GM12878 (cell line): ENCODE measurements around the gene AFF1. TPM values are rescaled to one million over a fixed set of nuclear protein-coding genes. Genes with fewer than 3 reads are reported as not detected.
A peak's percentile ranks its signal among the peaks of the same experiment; 100 is the strongest.

ENCODE experiments used
- CBX3 ChIP-seq: fragments of 200-600 bp; sonication (generic); IDR thresholded peaks from 2 replicates; pipeline ENCODE4 v1.6.1; 2016; ENCODE audit warnings: low read depth, borderline replicate concordance
- CBX5 ChIP-seq: sonication (generic); IDR thresholded peaks from 2 replicates; pipeline ENCODE4 v1.6.1; 2016; ENCODE audit warnings: low read depth, moderate library complexity, mild to moderate bottlenecking, inconsistent platforms
- CHD1 ChIP-seq: IDR thresholded peaks from 2 replicates; pipeline ENCODE4 v1.6.1; 2012; ENCODE audit warnings: low read depth, low read length, improper control_type of control experiment
- CREB1 ChIP-seq: IDR thresholded peaks from 2 replicates; pipeline ENCODE4 v1.6.1; 2012; ENCODE audit warnings: low read depth, mild to moderate bottlenecking, inconsistent platforms
- DPF2 ChIP-seq: fragments of 450-650 bp; IDR thresholded peaks from 2 replicates; pipeline ENCODE4 v1.6.1; 2017; ENCODE audit warnings: mild to moderate bottlenecking
- HDAC2 ChIP-seq: fragments of 200-600 bp; sonication (generic); IDR thresholded peaks from 2 replicates; pipeline ENCODE4 v1.6.1; 2017
- JUNB ChIP-seq: IDR thresholded peaks from 2 replicates; pipeline ENCODE4 v1.6.1; 2016; ENCODE audit warnings: antibody characterized with exemption, mild to moderate bottlenecking
- JUND ChIP-seq: IDR thresholded peaks from 2 replicates; pipeline ENCODE4 v1.6.1; 2012; ENCODE audit warnings: low read depth, mild to moderate bottlenecking, low read length, improper control_type of control experiment, moderate library complexity
- KDM1A ChIP-seq: fragments of 200-600 bp; sonication (generic); IDR thresholded peaks from 2 replicates; pipeline ENCODE4 v1.6.1; 2016; ENCODE audit warnings: borderline replicate concordance
- NBN ChIP-seq: fragments of 450-650 bp; IDR thresholded peaks from 2 replicates; pipeline ENCODE4 v1.6.1; 2016
- PAX5 ChIP-seq: IDR thresholded peaks from 2 replicates; pipeline ENCODE4 v1.6.1; 2011; ENCODE audit warnings: low read depth, low read length, borderline replicate concordance
- REST ChIP-seq: IDR thresholded peaks from 2 replicates; pipeline ENCODE4 v1.6.1; 2012; ENCODE audit warnings: mild to moderate bottlenecking, low read depth, low read length
- SUZ12 ChIP-seq: fragments of 200-600 bp; sonication (generic); IDR thresholded peaks from one replicate; pipeline ENCODE4 v1.6.1; 2018; ENCODE audit warnings: antibody characterized with exemption, mild to moderate bottlenecking; ENCODE audit not compliant: unreplicated experiment
- TAF1 ChIP-seq: IDR thresholded peaks from 2 replicates; pipeline ENCODE4 v1.6.1; 2011; ENCODE audit warnings: mild to moderate bottlenecking, low read depth, low read length, borderline replicate concordance
- TCF12 ChIP-seq: IDR thresholded peaks from 2 replicates; pipeline ENCODE4 v1.6.1; 2011; ENCODE audit warnings: low read depth, mild to moderate bottlenecking, low read length
- ZNF687 ChIP-seq: fragments of 450-650 bp; IDR thresholded peaks from 2 replicates; pipeline ENCODE4 v1.6.1; 2017; ENCODE audit warnings: mild to moderate bottlenecking, moderate library complexity
- ZSCAN29 ChIP-seq: fragments of 450-650 bp; IDR thresholded peaks from 2 replicates; pipeline ENCODE4 v1.6.1; 2017; ENCODE audit warnings: mild to moderate bottlenecking, moderate library complexity
- polyA plus RNA-seq, 11 experiments: library from polyadenylated mRNA; depleted of rRNA in 4 of 11; unstranded in 6 of 11; stranded (reverse) in 5 of 11; fragments of >200 nt; fragmentation: Nextera tagmentation in 4 of 11; fragmentation: Illumina TruSeq in 1 of 11; extraction: Ambion mirVana in 4 of 11; extraction: Trizol in 1 of 11; gene quantifications; 1 replicate in 1 of 11; 2 replicates in 10 of 11; pipeline versions ENCODE4 v1.2.1 to v1.2.3, GENCODE V29; 2011 to 2016; ENCODE audit warnings: inconsistent platforms in 2 of 11, missing spikeins in 2 of 11, low read depth in 1 of 11
- total RNA-seq, 4 experiments: library from RNA; depleted of rRNA in 3 of 4; stranded (reverse); fragments of >200 nt in 3 of 4; fragmentation: Illumina TruSeq in 1 of 4; extraction: Trizol in 1 of 4; gene quantifications; 2 replicates each; pipeline versions ENCODE4 v1.2.1 to v1.2.3, GENCODE V29; 2013 to 2021
- TF ChIP-seq, protein P1 (sequence below): fragments of 150-350 bp; IDR thresholded peaks from 2 replicates; pipeline ENCODE4 v1.6.1; 2016; ENCODE audit warnings: low read depth, low read length
- TF ChIP-seq, protein P2 (sequence below): fragments of 150-350 bp; IDR thresholded peaks from 2 replicates; pipeline ENCODE4 v1.6.1; 2014; ENCODE audit warnings: mild to moderate bottlenecking, low read depth, low read length

Gene AFF1
- total and polyA plus RNA-seq, 10 of the 15 experiments (the other 5 are each of a cell fraction or from before 2014, with no cell fraction given): 3.5 to 56.1 (median 21.5) TPM

GRCh38 chr4:87026800-87027495 is 92.1 kb downstream of the AFF1 start (continued):
- TF ChIP-seq REST: no peak
- TF ChIP-seq JUND: no peak
- peak; percentile 41; the same call in 1 of the 2 replicates for TF ChIP-seq CREB1
- TF ChIP-seq ZNF687: peak; percentile 88
- TF ChIP-seq NBN: peak; percentile 78; the same call in 1 of the 2 replicates
- TF ChIP-seq TCF12: peak; percentile 82
- TF ChIP-seq KDM1A: no peak
- no peak; the same call in none of the 2 replicates for TF ChIP-seq JUNB
- TF ChIP-seq CBX3: no peak
- peak; percentile 89; the same call in 1 of the 2 replicates for TF ChIP-seq CBX5
- TF ChIP-seq DPF2: peak; percentile 75
- no peak for TF ChIP-seq HDAC2
- TF ChIP-seq, protein P1, sequence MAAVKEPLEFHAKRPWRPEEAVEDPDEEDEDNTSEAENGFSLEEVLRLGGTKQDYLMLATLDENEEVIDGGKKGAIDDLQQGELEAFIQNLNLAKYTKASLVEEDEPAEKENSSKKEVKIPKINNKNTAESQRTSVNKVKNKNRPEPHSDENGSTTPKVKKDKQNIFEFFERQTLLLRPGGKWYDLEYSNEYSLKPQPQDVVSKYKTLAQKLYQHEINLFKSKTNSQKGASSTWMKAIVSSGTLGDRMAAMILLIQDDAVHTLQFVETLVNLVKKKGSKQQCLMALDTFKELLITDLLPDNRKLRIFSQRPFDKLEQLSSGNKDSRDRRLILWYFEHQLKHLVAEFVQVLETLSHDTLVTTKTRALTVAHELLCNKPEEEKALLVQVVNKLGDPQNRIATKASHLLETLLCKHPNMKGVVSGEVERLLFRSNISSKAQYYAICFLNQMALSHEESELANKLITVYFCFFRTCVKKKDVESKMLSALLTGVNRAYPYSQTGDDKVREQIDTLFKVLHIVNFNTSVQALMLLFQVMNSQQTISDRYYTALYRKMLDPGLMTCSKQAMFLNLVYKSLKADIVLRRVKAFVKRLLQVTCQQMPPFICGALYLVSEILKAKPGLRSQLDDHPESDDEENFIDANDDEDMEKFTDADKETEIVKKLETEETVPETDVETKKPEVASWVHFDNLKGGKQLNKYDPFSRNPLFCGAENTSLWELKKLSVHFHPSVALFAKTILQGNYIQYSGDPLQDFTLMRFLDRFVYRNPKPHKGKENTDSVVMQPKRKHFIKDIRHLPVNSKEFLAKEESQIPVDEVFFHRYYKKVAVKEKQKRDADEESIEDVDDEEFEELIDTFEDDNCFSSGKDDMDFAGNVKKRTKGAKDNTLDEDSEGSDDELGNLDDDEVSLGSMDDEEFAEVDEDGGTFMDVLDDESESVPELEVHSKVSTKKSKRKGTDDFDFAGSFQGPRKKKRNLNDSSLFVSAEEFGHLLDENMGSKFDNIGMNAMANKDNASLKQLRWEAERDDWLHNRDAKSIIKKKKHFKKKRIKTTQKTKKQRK: no peak
- TF ChIP-seq CHD1: no peak
- no peak for TF ChIP-seq ZSCAN29
- no peak for TF ChIP-seq TAF1
- TF ChIP-seq SUZ12: no peak
- TF ChIP-seq PAX5: peak; percentile 81
- TF ChIP-seq, protein P2, sequence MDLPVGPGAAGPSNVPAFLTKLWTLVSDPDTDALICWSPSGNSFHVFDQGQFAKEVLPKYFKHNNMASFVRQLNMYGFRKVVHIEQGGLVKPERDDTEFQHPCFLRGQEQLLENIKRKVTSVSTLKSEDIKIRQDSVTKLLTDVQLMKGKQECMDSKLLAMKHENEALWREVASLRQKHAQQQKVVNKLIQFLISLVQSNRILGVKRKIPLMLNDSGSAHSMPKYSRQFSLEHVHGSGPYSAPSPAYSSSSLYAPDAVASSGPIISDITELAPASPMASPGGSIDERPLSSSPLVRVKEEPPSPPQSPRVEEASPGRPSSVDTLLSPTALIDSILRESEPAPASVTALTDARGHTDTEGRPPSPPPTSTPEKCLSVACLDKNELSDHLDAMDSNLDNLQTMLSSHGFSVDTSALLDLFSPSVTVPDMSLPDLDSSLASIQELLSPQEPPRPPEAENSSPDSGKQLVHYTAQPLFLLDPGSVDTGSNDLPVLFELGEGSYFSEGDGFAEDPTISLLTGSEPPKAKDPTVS: no peak
